Right atrium auricular region (tissue), 2 donors: ENCODE data around the gene KAZN. TPM values are rescaled to one million over a fixed set of nuclear protein-coding genes. Genes with fewer than 3 reads are reported as not detected.

Source experiments
- DNase-seq: peaks from one replicate; pipeline ENCODE4 v3.0.0-alpha.2; 2019; ENCODE audit warnings: low spot score
- H3K27ac ChIP-seq, 2 donors: fragments of 200-600 bp; sonication (generic); 1 replicate in 1 of 2; 2 replicates in 1 of 2; pipeline ENCODE4 v1.5.1; 2016 to 2019
- H3K27me3 ChIP-seq, 2 donors: fragments of 200-600 bp; sonication (generic); one replicate each; pipeline versions ENCODE4 v1.5.1 to v1.6.0; 2017 to 2019
- H3K36me3 ChIP-seq: fragments of 200-600 bp; sonication (generic); one replicate; pipeline ENCODE4 v1.5.1; 2016
- H3K4me1 ChIP-seq, 2 donors: fragments of 200-600 bp; sonication (generic); one replicate each; pipeline versions ENCODE4 v1.5.1 to v1.6.0; 2017 to 2019
- H3K4me3 ChIP-seq, 2 donors: fragments of 200-600 bp; sonication (generic); 1 replicate in 1 of 2; 2 replicates in 1 of 2; pipeline ENCODE4 v1.5.1; 2017 to 2019; ENCODE audit warnings: mild to moderate bottlenecking in 1 of 2, moderate library complexity in 1 of 2
- H3K9me3 ChIP-seq, 2 donors: fragments of 200-600 bp; sonication (generic); one replicate each; pipeline ENCODE4 v1.5.1; 2019
- total RNA-seq, 2 donors: library from RNA; depleted of rRNA; stranded (reverse); fragments of >200 nt; gene quantifications; one replicate each; pipeline ENCODE4 v1.1.0, GENCODE V29; 2016
- TF ChIP-seq, protein P1 (sequence below), 2 donors: fragments of 200-600 bp; sonication (generic); IDR thresholded peaks; one replicate each; pipeline ENCODE4 v1.5.1; 2019; ENCODE audit warnings: antibody characterized with exemption in 2 of 2

KAZN gene
- total RNA-seq, 2 donors from 2014 or later: 3.9 to 6.8 TPM

DNA sequence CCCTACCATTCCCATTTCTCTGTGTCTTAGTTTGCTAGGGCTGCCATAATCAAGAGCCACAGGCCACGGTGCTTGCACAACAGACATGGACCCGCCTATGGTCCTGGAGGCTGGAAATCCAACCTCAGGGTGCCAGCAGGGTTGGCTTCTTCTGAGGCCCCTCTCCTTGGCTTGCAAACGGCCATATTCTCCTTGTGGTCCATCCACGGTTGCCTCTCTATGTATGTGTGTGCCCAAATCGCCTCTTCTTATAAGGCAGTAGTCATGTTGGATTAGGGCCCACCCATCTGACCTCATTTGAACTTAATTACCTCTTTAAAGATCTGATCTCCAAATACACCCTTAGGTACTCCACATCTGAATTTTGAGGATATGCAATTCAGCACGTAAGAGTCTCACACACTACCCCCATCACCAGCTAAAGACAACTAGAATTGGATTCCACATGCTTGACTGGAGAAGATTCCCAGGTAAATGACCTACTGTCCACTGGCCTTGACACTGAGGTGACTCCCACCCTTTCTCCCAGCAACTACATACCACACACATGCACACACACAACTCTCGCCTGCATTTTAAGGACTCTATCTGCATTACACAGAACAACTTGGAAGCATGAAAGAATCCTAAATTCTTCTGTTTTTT is 526.7 kb downstream of the KAZN start:
- no peak overlapping the region for H3K4me3 ChIP-seq
- no peaks in the 10 kb centered on the region for H3K36me3 ChIP-seq
- peaks cover 0 to 8% of the 10 kb centered on the region in 2 donors for H3K9me3 ChIP-seq
- no peak for DNase-seq
- no peak overlapping the region for H3K27ac ChIP-seq
- no peaks in the 10 kb centered on the region for H3K27me3 ChIP-seq
- H3K4me1 ChIP-seq: no peaks in the 10 kb centered on the region
- TF ChIP-seq, protein P1, sequence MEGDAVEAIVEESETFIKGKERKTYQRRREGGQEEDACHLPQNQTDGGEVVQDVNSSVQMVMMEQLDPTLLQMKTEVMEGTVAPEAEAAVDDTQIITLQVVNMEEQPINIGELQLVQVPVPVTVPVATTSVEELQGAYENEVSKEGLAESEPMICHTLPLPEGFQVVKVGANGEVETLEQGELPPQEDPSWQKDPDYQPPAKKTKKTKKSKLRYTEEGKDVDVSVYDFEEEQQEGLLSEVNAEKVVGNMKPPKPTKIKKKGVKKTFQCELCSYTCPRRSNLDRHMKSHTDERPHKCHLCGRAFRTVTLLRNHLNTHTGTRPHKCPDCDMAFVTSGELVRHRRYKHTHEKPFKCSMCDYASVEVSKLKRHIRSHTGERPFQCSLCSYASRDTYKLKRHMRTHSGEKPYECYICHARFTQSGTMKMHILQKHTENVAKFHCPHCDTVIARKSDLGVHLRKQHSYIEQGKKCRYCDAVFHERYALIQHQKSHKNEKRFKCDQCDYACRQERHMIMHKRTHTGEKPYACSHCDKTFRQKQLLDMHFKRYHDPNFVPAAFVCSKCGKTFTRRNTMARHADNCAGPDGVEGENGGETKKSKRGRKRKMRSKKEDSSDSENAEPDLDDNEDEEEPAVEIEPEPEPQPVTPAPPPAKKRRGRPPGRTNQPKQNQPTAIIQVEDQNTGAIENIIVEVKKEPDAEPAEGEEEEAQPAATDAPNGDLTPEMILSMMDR (IDR thresholded peaks at IDR 0.05): no peak

DNA sequence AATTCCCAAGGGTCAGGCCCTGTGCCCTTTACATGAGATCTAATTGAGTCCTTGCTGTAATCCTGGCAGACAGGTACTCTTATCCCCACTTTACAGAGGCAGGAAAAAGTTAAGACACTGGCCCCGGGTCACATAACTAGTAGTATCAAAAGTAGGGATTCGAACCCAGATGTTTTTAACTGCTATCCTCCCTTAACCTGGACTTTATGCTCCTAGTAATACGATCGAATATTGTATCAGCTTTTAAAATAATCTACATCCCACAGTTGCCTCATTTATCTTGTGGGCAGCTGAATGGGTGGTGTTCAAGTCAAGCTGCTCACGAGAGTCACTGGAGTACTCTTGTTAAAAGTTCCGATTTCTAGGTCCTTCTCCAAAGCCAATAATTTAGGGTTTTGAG is 529.6 kb downstream of the KAZN start:
- H3K27me3 ChIP-seq: no peaks in the 10 kb centered on the region
- TF ChIP-seq, protein P1 (IDR thresholded peaks at IDR 0.05): no peak

DNA sequence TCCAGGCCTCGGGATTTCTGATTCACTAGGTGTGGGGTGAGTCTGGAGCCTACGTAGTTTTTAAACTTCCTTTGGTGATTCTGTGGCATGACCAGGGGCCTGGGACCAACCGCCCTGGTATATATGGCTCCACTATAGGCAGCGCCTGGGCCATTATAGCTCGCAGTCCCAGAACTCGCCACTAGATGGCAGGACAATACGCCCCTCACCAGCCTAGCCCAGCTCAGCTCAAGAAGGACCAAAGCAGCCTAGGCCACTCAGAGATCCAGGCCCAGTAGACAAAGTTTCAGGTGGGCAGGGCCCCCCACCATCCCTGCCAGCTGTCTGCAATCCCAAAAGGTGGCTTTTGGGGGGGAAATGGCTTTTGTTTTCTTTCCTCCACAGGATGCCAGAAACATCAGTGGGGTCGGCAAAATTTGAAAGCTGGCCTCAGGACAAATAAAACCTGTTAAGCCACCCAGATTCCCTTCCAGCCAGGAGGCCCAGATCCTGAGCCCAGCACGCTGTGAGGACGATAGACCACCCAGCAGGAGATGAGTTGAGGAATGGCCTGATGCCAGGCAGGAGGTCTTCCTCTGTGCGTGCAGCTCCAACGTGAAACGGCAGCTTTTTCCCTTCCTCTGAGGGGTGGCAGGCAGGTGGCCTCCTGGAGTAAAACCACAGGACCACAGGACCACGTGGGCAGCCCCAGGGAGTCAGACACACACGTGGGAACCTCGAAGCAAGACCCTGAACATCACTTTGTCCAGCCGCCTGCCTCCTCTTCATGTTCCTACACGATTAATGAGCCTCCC is 530.2 kb downstream of the KAZN start:
- no peak overlapping the region for H3K27ac ChIP-seq
- H3K4me3 ChIP-seq: no peak overlapping the region
- TF ChIP-seq, protein P1 (IDR thresholded peaks at IDR 0.05): peak; percentile 72 to 91
- no peaks in the 10 kb centered on the region for H3K36me3 ChIP-seq
- H3K4me1 ChIP-seq: no peaks in the 10 kb centered on the region
- peaks cover 0 to 10% of the 10 kb centered on the region in 2 donors for H3K9me3 ChIP-seq
- peak; percentile 72 for DNase-seq
- no peaks in the 10 kb centered on the region for H3K27me3 ChIP-seq

More for the DNA sequence above, 529.6 kb downstream of the KAZN start:
- Histone ChIP-seq H3K36me3 (no peaks in the 10 kb centered on the region), H3K4me1 (no peaks in the 10 kb centered on the region), H3K4me3 (no peak overlapping the region), H3K9me3 (peaks cover 0 to 10% of the 10 kb centered on the region in 2 donors), H3K27ac (no peak overlapping the region)
- DNase-seq: no peak

DNA sequence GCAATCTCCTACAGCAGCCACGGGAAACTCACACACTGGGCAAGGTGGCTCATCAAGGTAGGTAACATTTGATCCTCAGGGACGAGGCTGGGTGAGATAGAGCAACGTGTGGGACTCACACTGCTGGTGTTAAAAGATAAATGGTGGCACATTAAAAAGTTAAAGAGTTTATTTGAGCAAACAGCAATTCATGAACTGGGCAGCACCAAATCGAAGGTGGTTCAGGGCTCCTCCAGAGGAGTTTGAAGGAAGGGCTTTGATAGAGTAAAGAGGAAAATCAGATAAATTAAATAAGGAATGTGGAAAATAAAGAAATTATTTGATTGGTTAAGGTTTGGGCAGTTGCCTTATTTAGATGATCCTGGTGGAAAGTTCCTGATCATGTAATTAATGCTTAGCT is 531.5 kb downstream of the KAZN start:
- H3K36me3 ChIP-seq: no peaks in the 10 kb centered on the region
- TF ChIP-seq, protein P1 (IDR thresholded peaks at IDR 0.05): no peak
- H3K4me1 ChIP-seq: no peaks in the 10 kb centered on the region
- no peak overlapping the region for H3K4me3 ChIP-seq
- DNase-seq: no peak
- peaks cover 0 to 10% of the 10 kb centered on the region in 2 donors for H3K9me3 ChIP-seq
- no peak overlapping the region for H3K27ac ChIP-seq
- no peaks in the 10 kb centered on the region for H3K27me3 ChIP-seq

DNA sequence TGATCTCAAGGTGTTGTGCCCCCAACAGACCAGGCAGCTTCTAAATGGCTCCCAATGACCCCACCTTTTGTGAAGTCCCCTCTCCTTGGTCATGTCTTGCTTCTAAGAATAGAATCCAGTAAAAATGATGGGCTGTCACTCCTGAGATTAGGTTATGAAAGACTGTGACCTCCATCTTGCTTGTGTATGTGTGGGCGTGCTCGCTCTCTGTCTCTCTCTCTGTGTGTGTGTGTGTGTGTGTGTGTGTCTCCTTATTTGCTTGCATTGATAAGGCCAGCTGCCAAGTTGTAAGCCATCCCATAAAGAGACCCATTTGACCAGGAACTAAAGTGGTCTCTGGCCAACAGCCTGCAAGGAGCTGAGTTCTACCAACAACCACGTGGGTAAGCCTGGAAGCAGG is 532.1 kb downstream of the KAZN start:
- TF ChIP-seq, protein P1 (IDR thresholded peaks at IDR 0.05): no peak

More for the DNA sequence above, 532.1 kb downstream of the KAZN start:
- Histone ChIP-seq H3K27me3 (no peaks in the 10 kb centered on the region), H3K36me3 (no peaks in the 10 kb centered on the region), H3K4me3 (no peak overlapping the region), H3K27ac (no peak overlapping the region), H3K9me3 (peaks cover 0 to 10% of the 10 kb centered on the region in 2 donors), H3K4me1 (no peaks in the 10 kb centered on the region)
- no peak for DNase-seq
